IPS-15b (cell line): ENCODE data around the gene FOXA3.

Experiments used
- H3K27me3 ChIP-seq: one replicate; pipeline ENCODE4 v1.6.1; 2013; ENCODE audit warnings: low read length; ENCODE audit not compliant: control insufficient read depth, insufficient read depth
- H3K36me3 ChIP-seq: one replicate; pipeline ENCODE4 v1.6.1; 2013; ENCODE audit warnings: low read length; ENCODE audit not compliant: control insufficient read depth, insufficient read depth
- H3K4me1 ChIP-seq: one replicate; pipeline ENCODE4 v1.6.1; 2013; ENCODE audit warnings: mild to moderate bottlenecking, low read length; ENCODE audit not compliant: control insufficient read depth, insufficient read depth
- H3K4me3 ChIP-seq: one replicate; pipeline ENCODE4 v1.5.1; 2013; ENCODE audit warnings: low read depth, low read length
- H3K9ac ChIP-seq: one replicate; pipeline ENCODE4 v1.6.1; 2013; ENCODE audit warnings: low read depth, mild to moderate bottlenecking, low read length
- H3K9me3 ChIP-seq: one replicate; pipeline ENCODE4 v1.6.1; 2013; ENCODE audit warnings: mild to moderate bottlenecking, low read length; ENCODE audit not compliant: control insufficient read depth, insufficient read depth

FOXA3 gene

DNA sequence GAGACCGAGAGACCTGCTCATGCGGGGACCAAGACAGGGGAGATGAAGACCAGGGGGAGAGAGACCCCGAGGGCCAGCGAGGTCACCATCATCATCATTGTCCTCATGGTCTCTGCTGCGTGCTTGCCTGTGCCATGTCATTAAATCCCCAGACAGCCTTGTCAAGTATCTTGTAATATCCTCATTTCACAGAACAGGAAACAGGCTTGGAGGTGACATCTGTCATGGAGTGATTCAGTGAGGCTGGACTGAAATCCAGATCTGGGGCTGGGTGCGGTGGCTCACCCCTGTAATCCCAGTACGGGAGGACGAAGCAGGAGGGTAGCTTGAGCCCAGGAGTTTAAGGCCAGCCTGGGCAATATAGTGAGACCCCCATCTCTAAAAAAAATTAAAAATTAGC is 56.3 kb downstream of the FOXA3 start:
- Histone ChIP-seq H3K4me1 (no peaks in the 10 kb centered on the region), H3K9ac (no peak overlapping the region), H3K36me3 (no peaks in the 10 kb centered on the region), H3K9me3 (no peaks in the 10 kb centered on the region), H3K27me3 (no peaks in the 10 kb centered on the region), H3K4me3 (no peak overlapping the region)

DNA sequence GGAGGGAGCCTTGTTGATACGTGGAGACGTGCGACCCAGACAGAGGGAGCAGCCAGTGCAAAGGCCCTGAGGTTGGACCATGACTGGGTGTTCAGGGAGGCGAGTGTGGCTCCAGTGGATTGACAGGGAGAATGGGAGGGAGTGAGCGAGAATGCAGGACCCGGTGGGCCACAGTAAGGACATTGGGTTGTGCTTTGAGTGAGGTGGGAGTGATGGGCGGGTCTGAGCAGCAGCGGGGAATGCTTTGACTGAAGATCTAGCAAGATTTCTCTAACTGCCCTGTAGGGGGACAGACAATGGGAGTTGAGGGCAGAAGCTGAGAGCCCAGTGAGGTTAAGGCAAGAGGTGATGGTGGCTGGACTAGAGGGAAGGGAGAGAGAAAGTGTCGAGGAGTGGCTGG is 58.2 kb downstream of the FOXA3 start:
- H3K27me3 ChIP-seq = no peaks in the 10 kb centered on the region
- no peaks in the 10 kb centered on the region for H3K9me3 ChIP-seq
- no peaks in the 10 kb centered on the region for H3K4me1 ChIP-seq
- H3K9ac ChIP-seq = no peak overlapping the region
- H3K4me3 ChIP-seq = no peak overlapping the region
- H3K36me3 ChIP-seq = no peaks in the 10 kb centered on the region
